Measurements from ENCODE around the gene MRPL20.
A peak's percentile ranks its signal among the peaks of the same experiment; 100 is the strongest.

Gene MRPL20

DNA sequence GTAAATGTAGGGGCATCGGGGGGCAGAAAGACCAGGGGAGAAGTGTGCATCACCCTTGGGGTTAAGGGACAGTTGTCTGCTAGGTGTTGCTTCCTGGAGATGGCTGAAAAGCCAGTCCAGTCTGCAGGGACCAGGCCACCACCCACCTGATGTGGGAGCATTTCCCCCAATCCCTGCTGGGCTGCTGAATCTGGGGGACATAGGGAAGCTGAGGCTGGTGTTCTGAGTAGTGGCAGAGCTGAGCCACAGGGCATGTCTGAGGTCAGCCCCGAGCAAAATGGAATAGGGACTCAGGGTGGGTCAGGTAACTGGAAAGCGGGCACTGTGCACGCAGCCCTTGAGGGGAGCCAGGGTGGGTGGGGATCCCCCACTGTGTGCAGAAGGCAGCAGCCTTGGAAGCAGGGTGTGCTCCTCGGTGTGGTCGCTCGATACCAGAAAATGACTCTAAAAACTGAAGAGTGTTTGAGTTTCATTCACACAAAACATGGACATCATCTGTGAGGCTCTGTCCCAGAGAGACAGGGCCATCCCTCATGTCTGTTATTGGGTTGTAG, 5.6 kb downstream of the MRPL20 start:
- TF ChIP-seq, protein P1, sequence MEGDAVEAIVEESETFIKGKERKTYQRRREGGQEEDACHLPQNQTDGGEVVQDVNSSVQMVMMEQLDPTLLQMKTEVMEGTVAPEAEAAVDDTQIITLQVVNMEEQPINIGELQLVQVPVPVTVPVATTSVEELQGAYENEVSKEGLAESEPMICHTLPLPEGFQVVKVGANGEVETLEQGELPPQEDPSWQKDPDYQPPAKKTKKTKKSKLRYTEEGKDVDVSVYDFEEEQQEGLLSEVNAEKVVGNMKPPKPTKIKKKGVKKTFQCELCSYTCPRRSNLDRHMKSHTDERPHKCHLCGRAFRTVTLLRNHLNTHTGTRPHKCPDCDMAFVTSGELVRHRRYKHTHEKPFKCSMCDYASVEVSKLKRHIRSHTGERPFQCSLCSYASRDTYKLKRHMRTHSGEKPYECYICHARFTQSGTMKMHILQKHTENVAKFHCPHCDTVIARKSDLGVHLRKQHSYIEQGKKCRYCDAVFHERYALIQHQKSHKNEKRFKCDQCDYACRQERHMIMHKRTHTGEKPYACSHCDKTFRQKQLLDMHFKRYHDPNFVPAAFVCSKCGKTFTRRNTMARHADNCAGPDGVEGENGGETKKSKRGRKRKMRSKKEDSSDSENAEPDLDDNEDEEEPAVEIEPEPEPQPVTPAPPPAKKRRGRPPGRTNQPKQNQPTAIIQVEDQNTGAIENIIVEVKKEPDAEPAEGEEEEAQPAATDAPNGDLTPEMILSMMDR (IDR thresholded peaks at IDR 0.05; ENCODE audit: poor library complexity, severe bottlenecking): no peak
- Histone ChIP-seq H3K4me3 (ENCODE audit: severe bottlenecking) (no peak overlapping the region), H3K9me3 (ENCODE audit: severe bottlenecking) (no peaks in the 10 kb centered on the region), H3K27ac (ENCODE audit: poor library complexity, severe bottlenecking) (no peak overlapping the region), H3K36me3 (ENCODE audit: low read depth) (peaks cover 63% of the 10 kb centered on the region), H3K4me1 (ENCODE audit: insufficient read depth, poor library complexity, severe bottlenecking) (peaks cover 10% of the 10 kb centered on the region), H3K27me3 (ENCODE audit: insufficient read depth, poor library complexity, severe bottlenecking) (no peaks in the 10 kb centered on the region)
- ATAC-seq (ENCODE audit: low read depth) (no peak), DNase-seq (ENCODE audit: low spot score) (no peak)

DNA sequence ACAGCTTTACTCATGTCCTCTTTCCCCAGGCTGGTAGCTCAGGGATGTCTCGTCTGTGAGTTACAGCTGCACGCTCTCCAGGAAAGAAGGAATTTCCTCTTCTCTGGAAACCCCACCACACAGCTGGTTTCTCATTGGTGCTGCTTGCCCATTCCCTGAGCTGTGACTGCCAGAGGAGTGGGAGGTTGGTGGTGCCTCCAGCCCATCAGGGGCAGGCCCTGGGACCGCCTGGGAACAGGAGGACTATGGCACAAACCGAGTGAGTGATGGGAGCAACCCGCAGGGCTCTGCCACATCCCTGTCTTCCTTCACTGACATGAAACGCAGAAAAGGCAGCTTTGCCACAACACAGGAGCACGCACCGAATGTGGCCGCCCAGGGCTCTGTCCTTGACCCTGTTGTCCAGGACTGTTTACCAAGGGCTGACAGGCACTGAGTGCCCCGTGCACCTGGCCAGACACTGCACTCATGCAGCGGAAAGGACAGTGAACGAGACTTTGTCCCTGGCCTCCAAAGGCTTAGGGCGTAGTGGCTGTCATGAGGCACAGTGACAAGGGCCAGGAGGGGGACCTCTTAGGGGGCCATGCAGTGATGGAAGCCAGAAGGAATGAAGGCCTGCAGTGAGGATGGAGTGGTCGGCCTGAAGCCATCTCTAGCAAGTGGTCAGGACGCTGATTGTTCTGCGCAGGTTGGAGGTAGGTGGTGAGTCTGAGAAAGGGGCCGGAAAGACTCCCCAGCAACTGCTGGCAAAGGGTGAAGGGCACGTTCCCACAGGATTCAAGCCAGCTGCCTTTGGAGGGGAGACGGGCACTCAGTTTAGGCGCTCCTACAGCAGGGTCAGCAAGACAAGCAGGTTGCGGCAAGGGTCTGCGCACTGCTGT, 6.3 kb downstream of the MRPL20 start:
- no peak for ATAC-seq (ENCODE audit: low read depth)
- Histone ChIP-seq H3K9me3 (ENCODE audit: severe bottlenecking) (no peaks in the 10 kb centered on the region), H3K36me3 (ENCODE audit: low read depth) (peaks cover 64% of the 10 kb centered on the region), H3K4me1 (ENCODE audit: insufficient read depth, poor library complexity, severe bottlenecking) (peaks cover 6% of the 10 kb centered on the region), H3K4me3 (ENCODE audit: severe bottlenecking) (peak overlapping the region; percentile 73), H3K27me3 (ENCODE audit: insufficient read depth, poor library complexity, severe bottlenecking) (no peaks in the 10 kb centered on the region), H3K27ac (ENCODE audit: poor library complexity, severe bottlenecking) (peak overlapping the region; percentile 66)
- TF ChIP-seq, protein P1 (IDR thresholded peaks at IDR 0.05; ENCODE audit: poor library complexity, severe bottlenecking): no peak
- no peak for DNase-seq (ENCODE audit: low spot score)

DNA sequence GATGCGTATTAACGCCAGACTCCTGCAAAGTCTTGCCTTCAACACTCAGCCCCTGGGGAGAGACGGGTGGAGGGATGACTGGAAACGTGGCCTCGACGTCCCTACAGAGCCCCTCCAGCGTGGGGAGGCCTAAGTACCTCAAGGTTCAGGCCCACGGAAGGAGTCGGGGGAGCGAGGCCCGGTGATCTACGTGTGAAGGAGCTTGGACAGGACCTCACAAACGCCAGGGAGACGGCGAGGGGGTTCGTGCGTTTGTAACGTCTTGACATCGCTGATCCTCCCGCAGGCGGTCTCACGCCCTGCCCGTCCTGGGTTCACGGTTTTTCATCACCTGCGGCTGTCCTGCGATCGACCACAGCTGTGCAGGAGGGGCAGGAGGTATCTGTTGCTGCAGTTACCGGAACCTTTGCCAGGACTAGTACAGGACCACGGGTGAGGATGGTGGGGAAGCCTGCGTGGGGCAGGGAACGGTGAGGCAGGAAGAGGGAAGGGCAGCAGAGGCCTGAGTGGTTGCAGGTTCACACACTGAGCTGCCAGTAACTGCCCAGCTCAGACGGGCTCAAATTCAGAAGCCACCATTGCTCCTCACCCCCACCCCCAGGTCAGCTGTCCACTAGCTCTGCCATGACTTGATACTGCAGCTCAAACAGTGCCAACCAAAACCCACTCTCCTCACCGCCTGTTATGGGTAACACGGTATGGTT, 7.1 kb downstream of the MRPL20 start:
- H3K4me1 ChIP-seq (ENCODE audit: insufficient read depth, poor library complexity, severe bottlenecking): peaks cover 4% of the 10 kb centered on the region
- peak overlapping the region; percentile 73 for H3K4me3 ChIP-seq (ENCODE audit: severe bottlenecking)
- H3K9me3 ChIP-seq (ENCODE audit: severe bottlenecking): no peaks in the 10 kb centered on the region
- no peak for ATAC-seq (ENCODE audit: low read depth)
- H3K36me3 ChIP-seq (ENCODE audit: low read depth): peaks cover 64% of the 10 kb centered on the region
- no peaks in the 10 kb centered on the region for H3K27me3 ChIP-seq (ENCODE audit: insufficient read depth, poor library complexity, severe bottlenecking)
- no peak for DNase-seq (ENCODE audit: low spot score)
- TF ChIP-seq, protein P1 (IDR thresholded peaks at IDR 0.05; ENCODE audit: poor library complexity, severe bottlenecking): peak; percentile 1
- H3K27ac ChIP-seq (ENCODE audit: poor library complexity, severe bottlenecking): peak overlapping the region; percentile 66

DNA sequence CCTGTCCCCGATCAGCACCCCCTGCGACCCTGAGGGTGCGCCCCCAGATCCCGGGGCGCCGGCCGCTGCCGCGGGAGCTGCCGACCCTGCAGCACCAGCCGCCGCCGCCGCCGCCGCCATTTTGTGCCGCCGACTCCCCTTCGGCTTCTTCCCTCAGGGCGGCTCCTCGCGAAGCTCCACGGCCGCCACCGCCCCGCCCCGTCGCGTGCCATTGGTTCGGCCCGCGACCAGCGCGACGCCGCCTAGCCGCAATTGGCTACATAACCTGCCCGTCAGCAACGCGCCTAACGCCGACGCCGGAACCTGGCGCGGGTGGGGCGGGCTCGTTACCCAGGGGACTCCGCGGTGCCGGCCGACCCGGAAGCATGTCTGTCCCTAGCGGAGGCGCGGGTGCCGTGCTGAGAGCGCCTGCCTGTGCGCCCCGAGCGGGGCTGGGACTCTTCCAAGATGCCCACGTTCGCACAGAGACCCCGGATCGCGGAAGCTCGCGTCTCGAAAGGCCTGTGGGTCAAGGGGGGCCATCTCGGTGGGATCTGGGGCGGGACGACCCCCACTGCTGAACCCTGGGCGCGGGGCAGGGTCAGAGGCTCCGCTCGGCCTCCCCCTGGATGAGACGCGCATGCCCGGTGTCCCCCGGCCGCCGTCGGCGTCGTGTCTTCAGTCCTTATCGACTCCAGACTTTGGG, 7.8 kb downstream of the MRPL20 start, which contains the start of gene CCNL2:
Gene CCNL2, minus strand, starts transcription at position 149 of the 685 bp plus-strand sequence. Its CDS starts 29 bp downstream, at position 120.
- peak; percentile 99 for DNase-seq (ENCODE audit: low spot score)
- Histone ChIP-seq H3K9me3 (ENCODE audit: severe bottlenecking) (no peaks in the 10 kb centered on the region), H3K36me3 (ENCODE audit: low read depth) (peaks cover 65% of the 10 kb centered on the region), H3K4me3 (ENCODE audit: severe bottlenecking) (peak within 1 kb of the TSS; percentile 73), H3K27me3 (ENCODE audit: insufficient read depth, poor library complexity, severe bottlenecking) (no peaks in the 10 kb centered on the region), H3K4me1 (ENCODE audit: insufficient read depth, poor library complexity, severe bottlenecking) (peaks cover 4% of the 10 kb centered on the region), H3K27ac (ENCODE audit: poor library complexity, severe bottlenecking) (peak within 1 kb of the TSS; percentile 66)
- TF ChIP-seq, protein P1 (IDR thresholded peaks at IDR 0.05; ENCODE audit: poor library complexity, severe bottlenecking): peak; percentile 37
- ATAC-seq (ENCODE audit: low read depth): peak; percentile 96
